ENCODE results near the gene GAP43.

Gene GAP43

DNA sequence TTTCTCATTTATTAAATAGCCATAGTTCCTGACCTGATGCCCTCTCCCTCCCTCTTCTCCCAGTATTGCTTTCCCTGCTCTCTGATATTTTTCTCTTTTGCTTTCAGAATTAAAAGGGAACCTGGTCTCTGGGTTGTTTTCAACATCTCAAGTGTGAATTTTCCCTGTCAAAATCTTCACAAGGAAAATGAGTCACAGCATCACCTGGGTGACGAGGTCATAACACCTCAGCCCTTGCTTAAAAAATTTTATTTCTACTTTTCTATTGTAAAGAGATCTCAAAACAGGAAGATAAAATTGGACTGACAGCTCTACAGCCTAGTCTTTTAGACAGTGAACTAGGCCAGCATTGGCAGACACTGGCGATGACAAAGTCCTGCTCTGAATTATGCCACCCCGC lies 40.1 kb downstream of the GAP43 start:
- no peak for DNase-seq

DNA sequence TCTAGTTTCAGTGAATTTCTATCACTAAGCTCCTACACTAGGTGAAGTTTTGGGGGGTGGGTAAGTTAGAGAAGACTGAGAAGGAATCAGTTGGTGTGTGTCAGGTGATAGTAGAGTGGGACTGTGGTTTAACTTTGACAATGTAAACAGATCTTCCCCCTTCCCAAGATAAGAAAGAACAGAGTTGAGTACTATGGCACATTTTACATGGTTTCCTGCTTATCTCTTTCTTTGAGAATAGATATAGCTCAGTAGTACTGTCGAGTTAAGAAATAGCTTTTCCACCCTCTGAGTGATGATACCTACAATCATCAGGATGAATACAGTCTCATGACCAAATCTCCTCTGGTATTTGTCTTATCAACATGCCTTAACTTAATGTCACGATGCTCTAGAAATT lies 42.8 kb downstream of the GAP43 start:
- no peak for DNase-seq

- no peak for DNase-seq
Observed at GRCh38 chr3:115666920-115667737, 43.8 kb downstream of the GAP43 start.

DNA sequence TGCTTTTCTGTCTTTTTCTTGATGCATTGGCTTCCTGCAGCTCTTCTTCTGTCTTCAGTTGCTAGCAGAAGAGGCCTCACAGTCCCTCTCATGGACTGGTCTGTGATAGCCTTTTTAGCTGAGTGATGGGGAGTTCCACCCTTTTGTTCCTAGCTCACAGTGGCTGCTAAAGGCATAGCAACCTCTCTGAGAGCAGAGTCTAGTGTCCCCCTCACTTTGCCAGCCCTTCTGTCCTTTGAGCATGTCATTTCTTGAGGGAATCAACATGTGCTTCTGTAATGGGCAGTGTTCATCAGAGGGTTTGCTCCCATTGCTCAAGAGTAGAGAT lies 44.4 kb downstream of the GAP43 start:
- no peak for DNase-seq

- no peak for DNase-seq
Observed at GRCh38 chr3:115670911-115671310, 47.6 kb downstream of the GAP43 start.

DNA sequence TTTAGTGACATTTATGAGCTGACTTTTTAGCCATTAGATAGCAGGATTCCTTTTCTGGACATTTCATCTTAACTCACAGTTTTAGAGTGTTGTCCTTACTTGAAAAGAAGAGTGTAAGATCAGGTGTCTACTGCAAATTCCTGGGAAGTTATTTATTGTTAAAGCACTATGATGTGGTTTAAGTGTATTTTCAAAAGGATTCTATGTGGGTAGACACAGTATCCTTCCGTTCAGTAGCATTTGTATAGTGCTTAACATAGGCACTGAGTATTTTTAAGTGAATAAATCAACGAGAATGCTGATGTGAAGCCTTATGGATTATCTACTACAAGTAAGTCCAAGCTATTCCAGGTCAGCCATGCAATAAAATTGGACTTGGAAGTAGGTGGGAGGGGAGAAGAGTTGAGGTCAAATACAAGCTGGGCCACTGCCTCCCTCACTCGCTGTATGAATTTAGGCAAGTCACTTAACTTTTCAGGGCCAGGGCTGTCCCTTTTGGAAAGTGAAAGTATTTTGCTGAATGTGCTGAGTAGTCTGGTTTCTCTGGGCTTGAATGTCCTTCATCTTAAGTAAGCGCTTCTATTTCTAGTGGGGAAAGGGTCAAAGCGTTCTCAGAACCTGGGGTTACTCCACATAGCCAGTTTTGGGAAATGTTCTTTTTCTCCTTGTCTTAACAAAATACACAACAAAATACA lies 48.6 kb downstream of the GAP43 start:
- DNase-seq = no peak

DNA sequence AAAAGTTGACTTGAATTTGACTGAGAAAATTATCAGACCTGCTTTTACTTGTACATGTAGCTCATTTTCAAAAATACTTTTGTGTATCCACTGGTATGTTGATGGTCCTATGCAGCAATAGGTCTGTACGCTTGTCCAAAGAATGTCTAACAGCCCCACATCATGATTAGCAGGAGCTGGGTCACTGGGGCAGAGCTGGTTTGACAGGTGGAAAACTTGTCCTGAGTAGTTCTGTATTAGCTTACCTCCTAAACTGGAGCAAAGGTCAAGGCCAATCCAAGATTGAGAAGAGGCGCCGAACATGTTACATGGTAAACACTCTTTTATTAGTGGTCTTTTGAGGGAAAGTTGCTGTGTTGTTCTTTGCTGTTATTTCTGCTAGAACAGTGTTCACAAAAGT lies 50.6 kb downstream of the GAP43 start:
- no peak for DNase-seq

DNA sequence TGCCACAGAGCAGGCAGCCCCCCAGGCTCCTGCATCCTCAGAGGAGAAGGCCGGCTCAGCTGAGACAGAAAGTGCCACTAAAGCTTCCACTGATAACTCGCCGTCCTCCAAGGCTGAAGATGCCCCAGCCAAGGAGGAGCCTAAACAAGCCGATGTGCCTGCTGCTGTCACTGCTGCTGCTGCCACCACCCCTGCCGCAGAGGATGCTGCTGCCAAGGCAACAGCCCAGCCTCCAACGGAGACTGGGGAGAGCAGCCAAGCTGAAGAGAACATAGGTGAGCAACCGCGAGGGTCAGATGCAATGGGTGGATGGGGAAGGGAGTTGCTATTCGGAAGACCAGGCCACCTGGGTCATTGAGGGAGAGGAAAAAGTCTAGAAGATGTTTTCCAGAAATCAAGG lies 53.0 kb downstream of the GAP43 start:
- DNase-seq = no peak

- DNase-seq = no peak
Observed at GRCh38 chr3:115680803-115681345, 57.6 kb downstream of the GAP43 start.

- no peak for DNase-seq
Observed at GRCh38 chr3:115681736-115682135, 58.4 kb downstream of the GAP43 start.

- DNase-seq = no peak
Observed at GRCh38 chr3:115683305-115683704, 60.0 kb downstream of the GAP43 start.

DNA sequence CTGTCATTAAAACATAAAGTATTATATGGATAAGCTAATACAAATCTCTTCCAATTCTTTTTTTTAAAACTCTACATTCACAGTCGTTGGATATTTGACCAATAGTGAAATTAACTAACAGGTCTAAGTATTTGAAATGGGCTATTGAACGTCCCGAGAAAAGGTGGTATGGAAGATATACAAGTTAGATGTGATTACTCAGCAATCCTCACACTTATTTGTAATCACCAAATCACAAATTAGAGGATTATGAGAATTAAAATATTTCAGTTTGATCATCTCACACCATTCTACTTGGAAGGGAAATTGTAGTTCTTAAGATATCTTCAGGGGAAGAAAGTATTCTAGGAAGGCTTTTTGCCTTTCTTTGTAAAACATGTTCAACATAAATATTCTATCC lies 60.5 kb downstream of the GAP43 start:
- DNase-seq = no peak

DNA sequence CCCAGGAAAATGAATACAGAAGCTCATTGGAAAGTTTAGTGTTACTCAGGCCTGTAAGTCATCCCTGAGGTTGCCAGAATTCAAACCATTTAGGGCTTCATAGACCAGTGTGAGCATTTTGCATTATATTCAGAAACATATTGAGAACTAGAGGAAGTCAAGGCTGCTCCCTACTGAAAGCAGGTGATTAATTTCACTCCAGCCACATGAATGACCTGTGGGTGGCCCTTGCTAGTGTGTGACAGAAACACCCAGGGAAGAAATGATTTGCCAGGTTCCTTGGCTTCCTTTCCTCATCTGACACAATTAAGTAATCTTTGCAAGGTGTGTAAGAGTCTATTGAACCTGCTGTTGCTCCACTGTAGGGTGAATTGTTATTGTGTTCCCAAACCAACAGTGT lies 61.8 kb downstream of the GAP43 start:
- DNase-seq = no peak

DNA sequence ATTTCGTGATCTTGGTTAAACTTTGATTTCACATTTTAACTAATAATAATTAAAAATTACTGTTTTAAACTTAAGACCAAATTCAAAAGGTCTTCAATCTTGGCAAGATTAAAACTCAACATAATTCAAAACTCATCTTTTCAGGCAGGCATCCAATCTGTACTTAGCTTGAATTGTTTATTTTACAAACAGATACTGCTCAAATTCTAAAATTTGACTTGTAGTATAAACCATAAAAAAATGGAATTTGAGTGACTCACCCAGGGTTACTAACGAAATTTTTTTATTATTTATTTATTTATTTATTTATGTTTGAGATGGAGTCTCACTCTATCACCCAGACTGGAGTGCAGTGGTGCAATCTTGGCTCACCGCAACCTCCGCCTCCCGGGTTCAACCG lies 64.4 kb downstream of the GAP43 start:
- DNase-seq = no peak

DNA sequence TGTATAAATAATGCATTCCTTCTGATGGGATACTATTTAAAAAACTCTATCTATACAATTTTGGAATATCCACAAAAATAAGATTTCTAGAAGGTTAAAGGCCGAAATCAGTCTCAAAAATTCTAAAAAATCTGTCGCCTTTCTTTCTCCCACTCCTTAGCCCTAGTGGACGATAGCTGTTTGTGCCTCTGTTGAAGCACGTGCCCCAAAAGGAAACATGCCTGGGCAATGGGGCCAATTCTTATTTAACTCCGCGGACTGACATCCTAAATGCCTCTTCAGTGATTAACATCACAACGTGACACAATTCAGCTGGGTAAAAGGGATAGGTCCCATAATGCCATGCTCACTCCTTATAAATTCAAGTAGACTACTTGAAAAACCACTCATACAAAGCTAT lies 65.1 kb downstream of the GAP43 start:
- DNase-seq = no peak

- no peak for DNase-seq
Observed at GRCh38 chr3:115689928-115690327, 66.6 kb downstream of the GAP43 start.

GRCh38 chr3:115691964-115692363 lies 68.7 kb downstream of the GAP43 start:
- no peak for DNase-seq

DNA sequence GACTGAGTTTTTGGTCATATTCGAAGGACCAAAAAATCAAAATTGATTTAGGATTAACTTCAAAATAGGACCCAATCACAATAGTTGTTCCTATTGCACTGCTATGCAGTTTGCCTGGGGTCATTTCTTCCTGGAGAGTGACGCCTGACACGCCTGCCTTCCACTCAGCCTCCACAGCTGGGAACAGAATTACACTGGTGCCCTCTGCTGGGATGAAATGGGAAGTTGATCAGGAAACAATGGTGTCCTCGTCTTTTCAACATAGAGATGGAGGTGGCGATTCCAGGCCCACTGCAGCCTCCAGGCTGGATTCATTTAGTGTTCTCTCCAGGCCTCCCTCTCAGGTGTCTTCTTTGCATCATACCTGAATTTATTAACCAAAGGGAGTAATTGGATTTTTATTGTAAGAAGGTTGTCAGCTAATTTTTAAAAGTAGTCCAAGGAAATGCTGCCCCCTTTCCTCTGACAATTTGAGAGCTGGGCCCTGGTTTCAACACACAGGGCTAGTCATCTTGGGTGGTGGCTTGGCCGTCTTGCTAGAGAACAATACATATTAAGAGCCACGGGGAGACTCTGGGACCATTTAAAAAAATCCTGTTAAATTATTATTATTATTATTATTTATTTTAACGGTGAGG lies 69.7 kb downstream of the GAP43 start:
- peak; percentile 7 to 42 (median 12) for DNase-seq

GRCh38 chr3:115693868-115694267 lies 70.6 kb downstream of the GAP43 start:
- no peak for DNase-seq

DNA sequence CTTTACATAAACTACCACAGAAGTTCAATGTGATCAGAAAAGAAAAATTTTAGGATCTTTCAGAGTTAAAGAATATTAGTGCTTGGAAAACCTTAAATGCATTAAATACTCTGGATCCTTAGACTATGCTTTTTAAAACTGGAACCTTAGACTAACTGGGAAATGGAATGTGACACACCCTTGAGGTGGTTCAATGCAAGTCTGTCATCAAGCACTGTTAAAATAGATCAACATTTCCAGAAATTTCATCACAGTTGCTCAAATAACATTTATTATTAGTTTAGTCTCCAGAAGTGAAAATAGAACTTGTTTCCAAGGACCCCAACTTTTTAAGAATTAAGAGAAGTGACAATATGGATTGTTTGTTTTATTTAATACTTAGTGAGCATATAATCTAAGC lies 71.8 kb downstream of the GAP43 start:
- DNase-seq = no peak

- DNase-seq = no peak
Observed at GRCh38 chr3:115697263-115698053, 74.1 kb downstream of the GAP43 start.

DNA sequence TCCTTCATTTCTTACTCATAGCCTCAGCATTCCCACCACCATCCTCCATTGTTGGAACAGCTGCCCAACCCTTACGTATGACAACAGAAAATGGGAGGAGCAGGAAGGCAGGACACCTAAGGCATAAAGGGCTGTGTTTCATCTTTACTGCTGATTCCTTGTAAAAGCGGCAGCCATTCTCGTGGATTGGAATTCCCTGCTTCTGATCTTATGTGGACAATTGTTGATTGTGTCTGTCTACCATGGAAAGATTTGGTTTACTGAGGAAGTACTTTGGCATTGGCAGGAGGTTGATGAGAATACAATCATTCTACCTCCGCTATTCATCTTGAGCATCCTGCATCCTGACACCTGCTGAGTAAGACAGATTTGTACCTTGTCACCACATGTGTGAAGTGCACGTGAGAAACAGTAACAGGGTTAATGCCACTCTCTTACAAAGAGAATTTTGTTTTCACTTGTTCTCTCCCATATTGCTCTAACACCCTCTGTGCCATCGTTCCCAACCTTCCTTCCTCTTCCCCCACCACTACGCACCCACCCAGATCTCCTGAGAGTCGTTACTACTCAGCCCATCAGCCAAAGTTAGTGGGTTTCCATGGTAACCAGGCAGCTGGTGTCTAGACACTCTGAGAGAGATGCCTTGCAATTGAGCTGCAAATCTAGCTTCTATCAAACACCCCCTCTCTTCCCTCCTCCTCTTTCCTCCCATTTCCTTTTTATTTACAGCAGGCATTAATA lies 75.7 kb downstream of the GAP43 start:
- no peak for DNase-seq

Data from activated CD4-positive, CD25-positive, alpha-beta regulatory T cell (primary cell).